Endothelial cell of umbilical vein (primary cell): ENCODE measurements around the gene DGKB. TPM values are rescaled to one million over a fixed set of nuclear protein-coding genes. Genes with fewer than 3 reads are reported as not detected.

Experiments used
- BruUV-seq: library from RNA; stranded (reverse); fragments of 400-500 nt; replicated peaks from 2 replicates; lab custom pipeline; 2021; lab: Mats Ljungman, UMichigan
- CTCF ChIA-PET: fragments of 300-600, 350-600 bp; sonication (Branson Sonifier 250); formaldehyde crosslinking; loops from one replicate; lab custom pipeline; 2021; ENCODE audit warnings: antibody characterized with exemption, inconsistent platforms; lab: Charles Lee
- POLR2A ChIA-PET: fragments of 300-600, 350-600 bp; sonication (Branson Sonifier 250); formaldehyde crosslinking; loops from one replicate; lab custom pipeline; 2021; ENCODE audit warnings: antibody characterized with exemption, inconsistent platforms; lab: Charles Lee
- DNase-seq: peaks from one replicate; pipeline ENCODE4 v3.0.0-alpha.2; 2011; ENCODE audit warnings: low read depth, low spot score
- FAIRE-seq: peaks from 2 replicates; lab custom pipeline; 2011; peaks lifted over from hg19 to GRCh38; lab: Jason Lieb, UNC
- H2AFZ ChIP-seq: 2 replicates; pipeline ENCODE4 v1.6.0; 2012; ENCODE audit warnings: low read depth, low read length, control low read depth, inconsistent platforms
- H3K27ac ChIP-seq: 2 replicates; pipeline ENCODE4 v1.5.1; 2011; ENCODE audit warnings: low read depth, mild to moderate bottlenecking, control low read depth, low read length, moderate library complexity; ENCODE audit not compliant: insufficient read depth
- H3K27me3 ChIP-seq, 2 experiments: 2 replicates each; pipeline versions ENCODE4 v1.6.0 to v1.6.1; 2011; ENCODE audit warnings: low read length in 2 of 2, mixed read lengths in 1 of 2; ENCODE audit not compliant: control insufficient read depth in 2 of 2, insufficient read depth in 2 of 2
- H3K36me3 ChIP-seq, 2 experiments: 2 replicates in 1 of 2; 3 replicates in 1 of 2; pipeline ENCODE4 v1.5.1; 2011; ENCODE audit warnings: low read length in 2 of 2, mild to moderate bottlenecking in 1 of 2, moderate library complexity in 1 of 2; ENCODE audit not compliant: control insufficient read depth in 2 of 2, insufficient read depth in 2 of 2; ENCODE audit errors: extremely low read depth in 1 of 2
- H3K4me1 ChIP-seq: 3 replicates; pipeline ENCODE4 v1.5.1; 2011; ENCODE audit warnings: mild to moderate bottlenecking, low read length; ENCODE audit not compliant: control insufficient read depth, insufficient read depth; ENCODE audit errors: extremely low read depth
- H3K4me2 ChIP-seq: 2 replicates; pipeline ENCODE4 v1.6.1; 2011; ENCODE audit warnings: low read length, control low read depth, mixed read lengths; ENCODE audit not compliant: insufficient read depth
- H3K4me3 ChIP-seq, 3 experiments: fragments of 200-600 bp in 1 of 3; sonication (generic), shearing (Covaris generic) in 1 of 3; replicated peaks in 1 of 3; 2 replicates each; pipeline ENCODE4 v1.5.1; 2011 to 2016; ENCODE audit warnings: control low read depth in 3 of 3, low read length in 3 of 3, mild to moderate bottlenecking in 2 of 3, inconsistent platforms in 1 of 3, low read depth in 1 of 3, moderate library complexity in 1 of 3; ENCODE audit not compliant: insufficient read depth in 1 of 3
- H3K79me2 ChIP-seq: 2 replicates; pipeline ENCODE4 v1.6.0; 2012; ENCODE audit warnings: low read length, inconsistent platforms; ENCODE audit not compliant: control insufficient read depth, insufficient read depth
- H3K9ac ChIP-seq: replicated peaks from 2 replicates; pipeline ENCODE3; 2011; ENCODE audit warnings: low read length, control low read depth; ENCODE audit not compliant: insufficient read depth; ENCODE audit errors: extremely low read depth
- H3K9me1 ChIP-seq: replicated peaks from 3 replicates; pipeline ENCODE4 v1.6.0; 2011; ENCODE audit warnings: mild to moderate bottlenecking, low read length; ENCODE audit not compliant: control insufficient read depth, insufficient read depth; ENCODE audit errors: extremely low read depth
- H3K9me3 ChIP-seq: replicated peaks from 2 replicates; pipeline ENCODE4 v1.5.1; 2012; ENCODE audit warnings: low read length, inconsistent platforms; ENCODE audit not compliant: control insufficient read depth, insufficient read depth
- H4K20me1 ChIP-seq: replicated peaks from 2 replicates; pipeline ENCODE3; 2011; ENCODE audit warnings: mild to moderate bottlenecking, low read length; ENCODE audit not compliant: control insufficient read depth, insufficient read depth; ENCODE audit errors: extremely low read depth
- EZH2 ChIP-seq: IDR thresholded peaks from 2 replicates; pipeline ENCODE4 v1.6.1; 2012; ENCODE audit warnings: borderline replicate concordance, low read depth, mild to moderate bottlenecking, moderate library complexity, low read length, inconsistent platforms; ENCODE audit not compliant: severe bottlenecking
- FOS ChIP-seq: IDR thresholded peaks from 2 replicates; pipeline ENCODE4 v1.6.1; 2011; ENCODE audit warnings: mild to moderate bottlenecking, low read length, moderate library complexity, borderline replicate concordance; ENCODE audit not compliant: insufficient read depth
- GATA2 ChIP-seq: IDR thresholded peaks from 2 replicates; pipeline ENCODE4 v1.7.0; 2011; ENCODE audit warnings: low read depth, mild to moderate bottlenecking, moderate library complexity, mixed read lengths, low read length; ENCODE audit not compliant: insufficient read length, insufficient read depth
- JUN ChIP-seq: IDR thresholded peaks from 2 replicates; pipeline ENCODE4 v1.6.1; 2011; ENCODE audit warnings: borderline replicate concordance, low read depth; ENCODE audit not compliant: insufficient read length, insufficient read depth
- MYC ChIP-seq: IDR thresholded peaks from one replicate; pipeline ENCODE4 v1.6.1; 2011; ENCODE audit warnings: mild to moderate bottlenecking, low read depth, low read length
- POLR2A ChIP-seq: IDR thresholded peaks from 2 replicates; pipeline ENCODE4 v1.6.1; 2012; ENCODE audit warnings: low read depth, mild to moderate bottlenecking, control low read depth, low read length
- POLR2AphosphoS5 ChIP-seq: IDR thresholded peaks from 2 replicates; pipeline ENCODE4 v1.6.1; 2012; ENCODE audit warnings: low read depth, mild to moderate bottlenecking, control low read depth, low read length, moderate library complexity; ENCODE audit not compliant: insufficient read depth
- dilution Hi-C: fragments of 300-500 bp; cut with MboI; formaldehyde crosslinking; loops from one replicate; pipeline ENCODE4 v1.15.0; 2019; ENCODE audit warnings: low sequenced_read_pairs; ENCODE audit not compliant: extremely low pct_ligation_motif_present
- intact Hi-C: fragments of 100-400 bp; cut with micrococcal nuclease; formaldehyde crosslinking; loops from one replicate; pipeline ENCODE4 v1.10.0; 2022
- polyA plus RNA-seq, 4 experiments: library from polyadenylated mRNA; depleted of rRNA in 3 of 4; stranded (reverse) in 3 of 4; unstranded in 1 of 4; fragments of >200 nt; gene quantifications; 2 replicates each; pipeline versions ENCODE4 v1.2.1 to v1.2.3, GENCODE V29; 2011 to 2012; ENCODE audit warnings: missing spikeins in 1 of 4
- total RNA-seq: library from RNA; stranded (reverse); gene quantifications from 2 replicates; pipeline ENCODE4 v1.2.3, GENCODE V29; 2021
- TF ChIP-seq, protein P1 (sequence below), 2 donors: IDR thresholded peaks; 1 replicate in 1 of 2; 2 replicates in 1 of 2; pipeline ENCODE4 v1.5.1; 2011; ENCODE audit warnings: low read length in 2 of 2, mild to moderate bottlenecking in 2 of 2, moderate library complexity in 2 of 2, control low read depth in 1 of 2, inconsistent platforms in 1 of 2, low read depth in 1 of 2; ENCODE audit not compliant: insufficient read depth in 1 of 2; ENCODE audit errors: extremely low read depth in 1 of 2
- TF ChIP-seq, protein P2 (sequence below): IDR thresholded peaks from 2 replicates; pipeline ENCODE4 v1.6.1; 2011; ENCODE audit not compliant: insufficient read depth, insufficient read length

DGKB gene
- total and polyA plus RNA-seq, 2 donors (not counting 3 experiments of a cell fraction or from before 2014, with no cell fraction given): not detected

- Histone ChIP-seq H3K79me2 (no peaks in the 10 kb centered on the region), H3K36me3 (no peaks in the 10 kb centered on the region), H3K4me1 (no peaks in the 10 kb centered on the region), H3K27ac (no peak overlapping the region), H3K9ac (no peak overlapping the region), H3K4me3 (no peak overlapping the region), H3K9me1 (no peaks in the 10 kb centered on the region), H4K20me1 (no peaks in the 10 kb centered on the region), H2AFZ (no peak overlapping the region), H3K4me2 (no peak overlapping the region), H3K27me3 (no peaks in the 10 kb centered on the region), H3K9me3 (no peaks in the 10 kb centered on the region)
- ChIA-PET POLR2A (no interaction called here), CTCF (no interaction called here)
- BruUV-seq: no TSS peak
- dilution Hi-C loops: no loop called here
- DNase-seq (no peak), FAIRE-seq (no peak)
- intact Hi-C loops: no loop called here
- TF ChIP-seq POLR2A (no peak), EZH2 (no peak), GATA2 (no peak), POLR2AphosphoS5 (no peak), FOS (no peak), MYC (no peak), JUN (no peak)
- TF ChIP-seq, protein P1, sequence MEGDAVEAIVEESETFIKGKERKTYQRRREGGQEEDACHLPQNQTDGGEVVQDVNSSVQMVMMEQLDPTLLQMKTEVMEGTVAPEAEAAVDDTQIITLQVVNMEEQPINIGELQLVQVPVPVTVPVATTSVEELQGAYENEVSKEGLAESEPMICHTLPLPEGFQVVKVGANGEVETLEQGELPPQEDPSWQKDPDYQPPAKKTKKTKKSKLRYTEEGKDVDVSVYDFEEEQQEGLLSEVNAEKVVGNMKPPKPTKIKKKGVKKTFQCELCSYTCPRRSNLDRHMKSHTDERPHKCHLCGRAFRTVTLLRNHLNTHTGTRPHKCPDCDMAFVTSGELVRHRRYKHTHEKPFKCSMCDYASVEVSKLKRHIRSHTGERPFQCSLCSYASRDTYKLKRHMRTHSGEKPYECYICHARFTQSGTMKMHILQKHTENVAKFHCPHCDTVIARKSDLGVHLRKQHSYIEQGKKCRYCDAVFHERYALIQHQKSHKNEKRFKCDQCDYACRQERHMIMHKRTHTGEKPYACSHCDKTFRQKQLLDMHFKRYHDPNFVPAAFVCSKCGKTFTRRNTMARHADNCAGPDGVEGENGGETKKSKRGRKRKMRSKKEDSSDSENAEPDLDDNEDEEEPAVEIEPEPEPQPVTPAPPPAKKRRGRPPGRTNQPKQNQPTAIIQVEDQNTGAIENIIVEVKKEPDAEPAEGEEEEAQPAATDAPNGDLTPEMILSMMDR (IDR thresholded peaks at IDR 0.05; ENCODE audit: extremely low read depth in 1 of 2, insufficient read depth in 1 of 2, low read depth in 1 of 2, low read length in 2 of 2): no peak
- TF ChIP-seq, protein P2, sequence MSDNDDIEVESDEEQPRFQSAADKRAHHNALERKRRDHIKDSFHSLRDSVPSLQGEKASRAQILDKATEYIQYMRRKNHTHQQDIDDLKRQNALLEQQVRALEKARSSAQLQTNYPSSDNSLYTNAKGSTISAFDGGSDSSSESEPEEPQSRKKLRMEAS: no peak
These were observed 724.7 kb downstream of the DGKB start for GRCh38 chr7:14177876-14178275.
